Head of caudate nucleus (tissue), 42 donors: ENCODE results near the gene CEP89.
"Not testable (repeated sequence)": the region's sequence is repeated elsewhere in the genome, so short reads cannot be mapped to it uniquely, and the experiment has no call there.

Source experiments
- DNase-seq, 42 donors: peaks; one replicate each; pipeline versions ENCODE4 v3.0.0 to v3.0.0-alpha.2; 2020 to 2021; ENCODE audit warnings: mixed read lengths in 7 of 42
- intact Hi-C: fragments of 100-400 bp; cut with DNase I; formaldehyde crosslinking; loops from one replicate; pipeline ENCODE4 v1.15.0; 2022

CEP89 gene

GRCh38 chr19:32971715-32972540 is at the start of gene CEP89, which contains the start of gene FAAP24:
CEP89 (minus strand) TSS chr19:32971958; CDS start chr19:32971874, 84 bp downstream.
FAAP24 (plus strand) TSS chr19:32972242; CDS start chr19:32973197, 955 bp downstream.
- intact Hi-C loops, result loop anchor here (5.0 to 10.0 kb wide), 2 partner anchors 110 to 203 kb away; partner anchors contain the start of gene GPATCH1

GRCh38 chr19:33010891-33011290 is 39.1 kb upstream of the CEP89 start:
- DNase-seq, intact Hi-C loops: not testable (repeated sequence)

More at GRCh38 chr19:32971715-32972540, at the start of gene CEP89, which contains the start of gene FAAP24:
- peak; percentile 95 to 100 (median 99) for DNase-seq

- intact Hi-C loops, result no loop called here
- no peak for DNase-seq
These were observed 37.0 kb upstream of the CEP89 start for GRCh38 chr19:33008738-33009137.

GRCh38 chr19:33005440-33005839 is 33.7 kb upstream of the CEP89 start:
- no peak for DNase-seq
- intact Hi-C loops, result no loop called here

DNA sequence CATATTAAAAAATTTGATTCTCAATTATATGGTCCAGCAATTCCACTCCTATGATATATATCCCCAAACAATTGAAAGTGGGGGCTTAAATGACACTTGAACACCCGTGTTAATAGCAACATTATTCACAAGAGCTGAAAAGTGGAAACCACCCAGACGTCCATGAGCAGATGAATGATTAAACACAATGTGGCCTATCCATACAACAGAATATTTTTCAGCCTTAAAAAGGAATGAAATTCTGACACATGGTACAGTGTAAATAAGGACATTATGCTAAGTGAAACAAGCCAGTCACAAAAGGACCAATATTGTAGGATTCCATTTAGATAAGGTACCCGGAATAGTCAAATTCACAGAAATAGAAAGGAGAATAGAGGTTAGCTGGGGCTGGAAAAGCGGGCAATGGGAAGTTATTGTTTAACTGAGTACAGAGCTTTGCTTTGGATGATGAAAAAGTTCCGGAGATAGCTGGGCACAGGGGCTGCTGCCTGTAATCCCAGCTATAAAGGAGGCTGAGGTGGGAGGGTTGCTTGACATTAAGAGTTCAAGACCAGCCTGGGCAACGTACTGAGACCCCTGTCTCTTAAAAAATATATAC is 31.8 kb upstream of the CEP89 start:
- intact Hi-C loops, DNase-seq: not testable (repeated sequence)

DNA sequence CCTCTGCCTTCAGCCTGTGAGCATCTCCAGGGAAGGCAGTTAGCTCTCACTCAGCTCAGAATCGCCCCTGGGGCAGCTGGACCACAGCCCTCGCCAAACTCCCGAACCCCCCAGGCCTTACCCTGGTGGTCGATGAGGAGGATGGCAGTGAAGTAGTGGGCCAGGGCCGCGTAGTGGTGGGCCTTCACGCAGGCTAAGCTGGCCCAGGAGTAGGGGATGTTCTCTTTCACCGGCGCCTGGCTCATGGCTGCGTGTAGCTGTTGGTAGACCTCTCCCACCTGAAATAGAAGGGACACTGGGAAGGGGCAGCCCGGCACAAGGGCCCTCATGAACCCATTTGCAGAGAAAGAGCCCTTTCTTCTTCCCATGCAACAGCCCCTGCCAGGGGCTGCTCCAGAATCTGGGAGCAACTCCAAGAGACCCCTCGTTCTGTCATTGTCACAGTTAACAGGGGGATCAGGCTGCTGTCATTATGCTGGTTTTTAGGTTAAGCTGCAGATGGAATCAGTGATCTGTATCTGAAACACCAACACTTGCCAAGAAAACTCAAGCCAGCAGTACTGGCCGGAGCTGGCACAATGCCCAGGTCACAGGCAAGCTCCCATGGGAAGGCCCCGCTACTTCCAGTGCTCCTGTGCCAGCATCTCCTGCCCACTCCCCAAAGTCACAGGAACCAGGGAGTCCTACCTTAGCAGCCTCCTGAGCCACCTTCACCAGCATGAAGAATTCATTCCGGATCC is 30.5 kb upstream of the CEP89 start:
- intact Hi-C loops, result not testable (repeated sequence)
- peak in 32 of 42 donors; percentile 3 to 66 (median 28) for DNase-seq

DNA sequence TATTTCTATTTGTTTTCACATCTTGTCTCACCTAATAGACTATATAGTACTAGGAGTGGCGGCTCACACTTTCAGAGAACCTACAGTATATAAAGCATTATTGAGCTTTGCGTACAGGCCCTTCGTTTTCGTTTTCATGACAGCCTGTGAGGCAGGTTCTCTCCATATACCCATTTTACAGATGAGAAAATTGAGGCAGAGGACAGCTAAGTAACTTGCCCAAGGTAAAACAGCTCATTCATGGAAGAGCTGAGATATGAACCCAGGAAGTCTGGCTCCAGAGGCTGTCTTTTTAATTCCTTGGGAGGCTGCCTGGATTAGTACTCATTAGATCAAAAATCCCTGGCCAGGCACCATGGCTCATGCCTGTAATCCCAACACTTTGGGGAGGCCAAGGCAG is 29.2 kb upstream of the CEP89 start:
- no peak for DNase-seq
- intact Hi-C loops, result no loop called here

DNA sequence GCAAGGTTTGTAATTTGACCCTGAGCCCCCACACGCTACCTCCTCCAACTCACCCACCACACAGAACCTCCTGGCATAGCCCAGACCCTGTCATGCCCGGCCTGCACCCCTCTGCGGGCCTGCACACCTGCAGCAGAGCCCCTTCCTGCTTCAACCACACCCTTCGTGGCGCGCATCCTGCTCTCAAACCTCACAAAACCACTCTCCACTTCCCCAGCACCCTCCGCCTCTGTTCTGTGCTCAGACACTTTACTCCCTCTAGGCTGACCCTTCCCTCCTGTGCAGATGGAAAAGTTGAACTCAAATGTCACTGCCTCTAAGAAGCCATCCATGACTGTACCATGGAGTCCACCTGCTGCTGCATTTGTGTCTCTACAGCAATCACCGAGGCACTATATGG is 28.8 kb upstream of the CEP89 start:
- intact Hi-C loops, result no loop called here
- no peak for DNase-seq

GRCh38 chr19:32998722-32999121 is 27.0 kb upstream of the CEP89 start:
- intact Hi-C loops, result no loop called here
- no peak for DNase-seq

DNA sequence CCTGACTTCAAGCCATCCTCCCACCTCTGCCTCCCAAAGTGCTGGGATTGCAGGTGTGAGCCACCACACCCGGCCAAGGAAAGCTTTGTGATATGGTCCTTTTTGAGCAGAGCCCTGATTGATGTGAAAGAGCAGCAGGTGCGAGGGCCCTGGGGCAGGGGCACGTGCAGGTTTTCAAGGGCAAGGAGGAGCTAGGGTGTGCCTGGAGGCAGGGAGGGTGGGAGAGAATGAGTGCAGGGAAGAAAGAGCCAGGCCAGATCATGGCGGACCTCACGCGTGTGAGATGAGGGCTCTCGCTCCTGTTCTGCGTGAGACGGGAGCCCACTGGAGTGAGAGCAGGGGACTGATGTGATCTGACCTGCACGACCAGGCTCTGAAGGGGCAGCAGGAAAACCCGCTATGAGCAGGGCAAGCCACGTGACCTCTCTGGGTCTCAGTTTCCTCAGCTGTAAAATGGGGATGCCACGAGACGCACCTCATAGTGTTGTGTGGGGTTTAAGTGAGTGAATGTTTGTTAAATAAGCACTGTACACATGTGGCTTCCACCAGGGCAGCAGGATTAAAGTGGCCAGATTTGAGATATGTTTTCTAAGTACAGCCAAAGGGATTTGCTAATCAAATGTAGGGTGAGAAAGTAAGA is 26.1 kb upstream of the CEP89 start:
- intact Hi-C loops, result no loop called here
- DNase-seq, result no peak

- intact Hi-C loops, DNase-seq: not testable (repeated sequence)
These were observed 25.3 kb upstream of the CEP89 start for GRCh38 chr19:32997061-32997464.

GRCh38 chr19:32995966-32996365 is 24.2 kb upstream of the CEP89 start:
- intact Hi-C loops, result not testable (repeated sequence)
- DNase-seq, result peak in 1 of 42 donors; percentile 64

- DNase-seq, result no peak
- intact Hi-C loops, result no loop called here
These were observed 17.0 kb upstream of the CEP89 start for GRCh38 chr19:32988724-32989123.

DNA sequence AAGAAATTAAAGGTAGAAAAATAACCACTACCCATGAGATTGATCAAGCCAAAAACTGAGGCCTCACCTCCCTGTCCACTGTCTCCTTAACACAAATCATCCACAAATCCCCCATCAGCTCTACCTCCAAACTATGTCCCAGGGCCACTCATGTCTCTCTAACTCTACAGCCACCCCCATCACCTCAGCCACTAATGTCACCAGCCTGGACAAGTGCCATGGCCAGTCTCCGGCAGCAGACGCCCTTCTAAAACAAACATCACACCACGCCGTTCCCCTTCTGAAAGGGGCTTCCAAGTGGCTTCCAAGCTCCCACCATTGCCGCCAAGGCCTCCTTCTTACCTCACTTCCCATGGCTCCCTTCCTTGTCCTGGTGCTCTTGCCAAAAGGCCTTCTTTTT is 16.5 kb upstream of the CEP89 start:
- DNase-seq, intact Hi-C loops: not testable (repeated sequence)

GRCh38 chr19:32982488-32982887 is 10.7 kb upstream of the CEP89 start:
- DNase-seq, intact Hi-C loops: not testable (repeated sequence)

DNA sequence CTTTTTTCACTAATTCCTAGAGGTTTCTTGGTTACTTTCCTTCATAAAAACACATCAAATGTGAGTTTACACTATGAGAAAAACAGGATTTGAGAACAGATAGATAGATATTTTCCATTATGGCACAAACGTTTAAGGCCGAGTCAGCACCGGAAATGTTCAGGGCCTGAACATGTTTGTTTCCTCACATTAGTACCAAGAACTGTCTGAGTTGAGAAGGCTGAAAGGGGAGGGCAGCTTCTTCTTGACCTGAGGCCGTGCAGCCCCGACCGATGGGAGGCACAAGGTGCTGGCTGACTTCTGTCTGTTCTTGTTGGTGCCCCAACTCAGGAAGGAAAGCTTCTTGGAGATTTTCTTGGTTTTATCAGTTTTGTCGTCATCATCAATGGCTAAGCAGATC is 8.0 kb upstream of the CEP89 start:
- DNase-seq, result not testable (repeated sequence)

DNA sequence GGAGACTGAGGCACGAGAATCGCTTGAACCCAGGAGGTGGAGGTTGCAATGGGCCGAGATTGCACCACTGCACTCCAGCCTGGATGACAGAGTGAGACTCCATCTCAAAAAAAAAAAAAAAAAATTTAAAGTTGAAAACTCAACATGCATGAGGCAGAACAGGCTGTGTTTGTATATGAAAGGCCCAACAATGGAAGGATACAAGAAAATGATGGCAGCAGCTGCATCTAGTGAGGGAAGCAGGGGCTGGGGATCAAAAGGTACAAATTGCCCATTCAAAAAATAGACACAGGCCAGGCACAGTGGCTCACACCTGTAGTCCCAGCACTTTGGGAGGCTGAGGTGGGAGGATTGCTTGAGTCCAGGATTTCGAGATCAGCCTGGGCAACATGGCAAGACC is 6.1 kb upstream of the CEP89 start:
- intact Hi-C loops, result loop anchor here (10.0 kb wide), 1 partner anchor 197 kb away; no protein-coding TSS in a partner anchor
- DNase-seq, result not testable (repeated sequence)

More for the DNA sequence above, 8.0 kb upstream of the CEP89 start:
- intact Hi-C loops, result loop anchor here (10.0 kb wide), 1 partner anchor 195 kb away; no protein-coding TSS in a partner anchor

GRCh38 chr19:32977280-32977679 is 5.5 kb upstream of the CEP89 start:
- intact Hi-C loops, result loop anchor here (10.0 kb wide), 1 partner anchor 198 kb away; no protein-coding TSS in a partner anchor

More at GRCh38 chr19:32977280-32977679, 5.5 kb upstream of the CEP89 start:
- DNase-seq, result no peak
